GM23248 (cell line): ENCODE data around the gene SLC2A5. TPM values are rescaled to one million over a fixed set of nuclear protein-coding genes. Genes with fewer than 3 reads are reported as not detected.

ENCODE experiments used
- DNase-seq: peaks from one replicate; pipeline ENCODE4 v3.0.0-alpha.2; 2015
- H2AFZ ChIP-seq: fragments of 200-600 bp; sonication (generic); 2 replicates; pipeline ENCODE4 v1.6.1; 2016; ENCODE audit warnings: antibody characterized with exemption
- H3F3A ChIP-seq: fragments of 200-600 bp; sonication (generic); 2 replicates; pipeline ENCODE4 v1.6.1; 2016; ENCODE audit warnings: mild to moderate bottlenecking, antibody characterized with exemption, mixed run types; ENCODE audit not compliant: insufficient read depth
- H3K27ac ChIP-seq: fragments of 200-600 bp; sonication (generic); 2 replicates; pipeline ENCODE4 v1.5.1; 2016; ENCODE audit warnings: mild to moderate bottlenecking
- H3K27me3 ChIP-seq: fragments of 200-600 bp; sonication (generic); replicated peaks from 2 replicates; pipeline ENCODE4 v1.6.1; 2016; ENCODE audit warnings: mild to moderate bottlenecking; ENCODE audit not compliant: insufficient read depth
- H3K36me3 ChIP-seq: fragments of 200-600 bp; sonication (generic); 2 replicates; pipeline ENCODE4 v1.6.1; 2016; ENCODE audit warnings: low read depth, mild to moderate bottlenecking
- H3K4me1 ChIP-seq: fragments of 200-600 bp; sonication (generic); 2 replicates; pipeline ENCODE4 v1.6.1; 2016; ENCODE audit warnings: mild to moderate bottlenecking; ENCODE audit not compliant: insufficient read depth
- H3K4me2 ChIP-seq: fragments of 200-600 bp; sonication (generic); one replicate; pipeline ENCODE4 v1.6.1; 2016; ENCODE audit warnings: mild to moderate bottlenecking; ENCODE audit not compliant: unreplicated experiment
- H3K4me3 ChIP-seq: fragments of 200-600 bp; sonication (generic); 2 replicates; pipeline ENCODE4 v1.5.1; 2016; ENCODE audit warnings: mild to moderate bottlenecking
- H3K79me2 ChIP-seq: fragments of 200-600 bp; sonication (generic); 2 replicates; pipeline ENCODE4 v1.6.1; 2016; ENCODE audit warnings: mild to moderate bottlenecking; ENCODE audit not compliant: insufficient read depth
- H3K9ac ChIP-seq: fragments of 200-600 bp; sonication (generic); 2 replicates; pipeline ENCODE4 v1.6.1; 2016; ENCODE audit warnings: mild to moderate bottlenecking
- H3K9me2 ChIP-seq: fragments of 200-600 bp; sonication (generic); 2 replicates; pipeline ENCODE4 v1.6.1; 2016; ENCODE audit warnings: mixed run types, mild to moderate bottlenecking, moderate library complexity; ENCODE audit not compliant: insufficient read depth
- H3K9me3 ChIP-seq: fragments of 200-600 bp; sonication (generic); one replicate; pipeline ENCODE4 v1.6.1; 2017; ENCODE audit warnings: low read depth
- H4K20me1 ChIP-seq: fragments of 200-600 bp; sonication (generic); 2 replicates; pipeline ENCODE4 v1.6.0; 2016; ENCODE audit not compliant: insufficient read depth
- EZH2 ChIP-seq: fragments of 200-600 bp; sonication (generic); IDR thresholded peaks from 2 replicates; pipeline ENCODE4 v1.6.1; 2018; ENCODE audit warnings: antibody characterized with exemption, mild to moderate bottlenecking; ENCODE audit not compliant: insufficient read depth, poor library complexity, severe bottlenecking
- EZH2phosphoT487 ChIP-seq: fragments of 200-600 bp; sonication (generic); IDR thresholded peaks from 2 replicates; pipeline ENCODE4 v1.6.1; 2018; ENCODE audit warnings: antibody characterized with exemption, moderate library complexity, mild to moderate bottlenecking, low read depth; ENCODE audit not compliant: insufficient read depth
- WGBS, 2 experiments: methylation state at CpG; one replicate each; pipeline ENCODE4 v1.1.6; 2015 to 2017; ENCODE audit warnings: low lambda C conversion rate in 2 of 2, low coverage in 1 of 2; ENCODE audit errors: missing lambda C conversion rate in 2 of 2; 5-methylcytosine and 5-hydroxymethylcytosine counted together
- in situ Hi-C: fragments of 300-500 bp; cut with MboI; formaldehyde crosslinking; loops from 2 replicates; pipeline ENCODE4 v1.15.0; 2020
- polyA plus RNA-seq: library from polyadenylated mRNA; unstranded; fragments of >200 nt; fragmentation: Nextera tagmentation; extraction: Ambion mirVana; gene quantifications from 2 replicates; pipeline ENCODE4 v1.2.1, GENCODE V29; 2016
- total RNA-seq: library from RNA; depleted of rRNA; stranded (reverse); fragments of >200 nt; shearing (Covaris generic); gene quantifications from 2 replicates; pipeline ENCODE4 v1.2.3, GENCODE V29; 2014

Gene SLC2A5
- total and polyA plus RNA-seq, 2 experiments from 2014 or later: 0.29 to 0.54 TPM

DNA sequence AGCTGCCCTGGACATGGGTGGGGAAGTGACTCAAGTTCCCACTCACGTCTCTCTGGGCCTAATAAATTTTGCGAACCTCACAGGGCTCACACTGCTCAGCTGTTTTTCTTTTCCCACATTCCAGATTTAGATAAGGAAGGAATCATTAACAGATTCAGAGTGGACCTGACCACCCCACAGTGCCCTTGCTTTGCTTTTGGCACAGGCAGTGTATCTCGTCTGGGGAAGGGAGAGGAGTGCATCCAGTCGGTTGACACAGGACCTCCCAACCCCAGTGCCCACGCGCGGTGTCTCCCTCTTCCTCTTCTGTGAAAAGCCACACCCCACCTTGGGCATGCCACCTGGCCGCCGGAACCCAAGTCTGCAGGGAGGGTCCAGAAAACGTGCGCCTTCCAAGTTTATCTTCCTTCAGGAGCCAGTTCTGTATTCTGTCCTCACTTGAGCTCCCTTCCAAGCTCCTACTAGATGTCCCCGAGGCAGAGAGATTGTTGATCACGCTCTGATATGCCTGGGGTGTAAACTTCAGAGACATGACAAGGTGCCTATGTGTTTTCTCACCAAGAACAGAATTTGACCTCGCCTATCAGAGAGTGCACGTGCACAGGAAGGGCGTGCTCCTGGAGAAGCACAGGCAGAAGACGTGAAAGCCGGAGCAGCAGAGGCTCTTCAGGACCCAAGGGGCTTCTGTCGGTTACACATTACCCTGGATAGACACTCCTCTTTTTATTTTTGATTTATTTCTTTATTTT is 9.5 kb upstream of the SLC2A5 start:
- Histone ChIP-seq H3K79me2 (no peaks in the 10 kb centered on the region), H3K9ac (no peak overlapping the region), H3K4me3 (no peak overlapping the region), H3K9me3 (no peaks in the 10 kb centered on the region), H3K36me3 (no peaks in the 10 kb centered on the region), H3K4me2 (no peak overlapping the region), H3F3A (peaks cover 9% of the 10 kb centered on the region; the same call in 1 of the 2 replicates), H3K27me3 (peaks cover 8% of the 10 kb centered on the region; the same call in 1 of the 2 replicates), H4K20me1 (no peaks in the 10 kb centered on the region), H3K4me1 (peaks cover 5% of the 10 kb centered on the region; the same call in 1 of the 2 replicates), H3K27ac (no peak overlapping the region), H2AFZ (no peak overlapping the region), H3K9me2 (no peaks in the 10 kb centered on the region)
- 81% methylated on average over 19 of the region's 19 CpGs for WGBS, 2 experiments
- in situ Hi-C loops: no loop called here
- no peak for DNase-seq
- no peak for TF ChIP-seq EZH2phosphoT487
- no peak for TF ChIP-seq EZH2

DNA sequence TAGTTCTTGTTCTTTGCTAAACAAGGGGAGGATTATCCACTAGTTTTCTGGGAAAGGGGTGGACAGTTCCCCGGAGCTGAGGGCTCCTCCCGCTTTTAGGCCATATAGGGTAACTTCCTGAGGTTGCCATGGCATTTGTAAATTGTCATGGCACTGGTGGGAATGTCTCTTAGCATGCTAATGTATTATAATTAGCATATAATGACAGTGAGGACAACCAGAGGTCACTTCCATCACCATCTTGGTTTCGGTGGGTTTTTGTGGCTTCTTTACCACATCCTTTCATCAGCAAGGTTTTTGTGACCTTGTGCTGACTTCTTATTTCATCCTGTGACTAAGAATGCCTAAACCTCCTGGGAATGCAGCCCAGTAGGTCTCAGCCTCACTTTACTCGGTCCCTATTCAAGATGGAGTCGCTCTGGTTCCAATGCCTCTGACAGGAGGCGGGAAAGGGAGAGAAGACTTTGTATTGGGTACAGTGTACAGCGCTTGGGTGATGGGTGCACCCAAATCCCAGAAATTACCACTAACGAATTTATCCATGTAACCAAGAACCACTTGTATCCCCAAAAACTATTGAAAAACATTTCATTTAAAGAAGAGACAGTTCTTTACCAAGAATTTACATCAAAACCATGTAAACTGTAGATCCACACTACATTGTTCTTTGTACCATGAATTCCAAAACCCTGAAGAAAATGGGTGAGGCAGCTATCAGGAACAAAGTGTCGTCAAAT is 8.7 kb upstream of the SLC2A5 start:
- Histone ChIP-seq H3K36me3 (no peaks in the 10 kb centered on the region), H3F3A (peaks cover 9% of the 10 kb centered on the region; the same call in 1 of the 2 replicates), H2AFZ (no peak overlapping the region), H3K27me3 (peaks cover 8% of the 10 kb centered on the region; the same call in 1 of the 2 replicates), H3K4me2 (no peak overlapping the region), H3K79me2 (no peaks in the 10 kb centered on the region), H3K4me3 (no peak overlapping the region), H3K9me2 (no peaks in the 10 kb centered on the region), H4K20me1 (no peaks in the 10 kb centered on the region), H3K9ac (no peak overlapping the region), H3K4me1 (peaks cover 5% of the 10 kb centered on the region; the same call in 1 of the 2 replicates), H3K27ac (no peak overlapping the region), H3K9me3 (no peaks in the 10 kb centered on the region)
- in situ Hi-C loops: no loop called here
- TF ChIP-seq EZH2phosphoT487 (no peak), EZH2 (no peak)
- peak; percentile 31 for DNase-seq
- 68 to 70% methylated on average over 9 of the region's 9 CpGs for WGBS, 2 experiments

DNA sequence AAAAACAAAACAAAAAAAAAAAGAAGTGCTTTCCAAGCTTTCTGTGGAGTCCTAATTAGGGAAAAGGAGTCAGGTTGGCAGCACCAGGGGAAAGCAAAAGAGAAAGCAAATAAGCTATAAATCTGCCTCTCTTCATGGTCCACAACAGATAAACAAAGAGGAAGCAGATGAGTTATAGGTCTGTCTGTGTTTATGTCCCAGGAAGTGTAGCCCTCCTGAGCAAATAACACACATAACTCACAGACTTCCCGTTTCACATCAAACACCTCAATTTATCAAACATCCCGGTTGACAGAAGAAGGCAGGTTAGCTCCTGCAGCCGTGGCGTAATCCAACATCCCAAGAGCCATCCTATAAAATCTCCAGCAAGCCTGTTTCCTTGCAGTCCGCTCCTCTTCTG is 5.6 kb upstream of the SLC2A5 start:
- H3K27me3 ChIP-seq: peaks cover 8% of the 10 kb centered on the region; the same call in 1 of the 2 replicates
- in situ Hi-C loops: no loop called here
- no peak overlapping the region for H3K4me3 ChIP-seq
- no peak for DNase-seq
- H2AFZ ChIP-seq: no peak overlapping the region
- H4K20me1 ChIP-seq: no peaks in the 10 kb centered on the region
- 60 to 62% methylated on average over 5 of the region's 5 CpGs for WGBS, 2 experiments
- peaks cover 9% of the 10 kb centered on the region; the same call in 1 of the 2 replicates for H3F3A ChIP-seq
- H3K36me3 ChIP-seq: no peaks in the 10 kb centered on the region
- no peak for TF ChIP-seq EZH2phosphoT487
- H3K9me3 ChIP-seq: no peaks in the 10 kb centered on the region
- H3K9ac ChIP-seq: no peak overlapping the region
- no peaks in the 10 kb centered on the region for H3K9me2 ChIP-seq
- no peaks in the 10 kb centered on the region for H3K79me2 ChIP-seq
- H3K27ac ChIP-seq: no peak overlapping the region
- H3K4me1 ChIP-seq: peaks cover 5% of the 10 kb centered on the region; the same call in 1 of the 2 replicates
- no peak overlapping the region for H3K4me2 ChIP-seq

DNA sequence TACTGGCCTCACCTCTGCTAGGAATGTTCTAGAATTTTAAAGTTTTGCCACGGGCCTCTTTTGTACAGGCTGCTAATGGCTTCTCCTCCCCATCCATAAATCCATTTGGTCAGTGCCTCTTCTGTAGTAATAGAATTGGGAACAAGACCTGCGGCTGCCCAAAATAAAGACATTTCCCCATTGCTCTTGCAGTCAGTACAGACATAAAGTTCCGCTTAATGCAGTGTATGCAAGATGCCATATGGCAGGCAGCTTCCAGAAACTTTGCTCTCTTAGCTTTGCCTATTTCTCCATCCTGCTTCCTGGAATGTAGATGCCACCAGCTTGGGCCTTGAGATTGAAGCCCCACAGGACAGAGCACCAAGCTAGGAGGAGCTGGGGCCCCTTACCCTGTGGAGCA is 3.7 kb upstream of the SLC2A5 start:
- in situ Hi-C loops: no loop called here
- peaks cover 12% of the 10 kb centered on the region for H3F3A ChIP-seq
- peaks cover 8% of the 10 kb centered on the region; the same call in 1 of the 2 replicates for H3K27me3 ChIP-seq
- no peak overlapping the region for H3K4me3 ChIP-seq
- DNase-seq: no peak
- no peak overlapping the region for H3K4me2 ChIP-seq
- no peaks in the 10 kb centered on the region for H3K9me2 ChIP-seq
- no peaks in the 10 kb centered on the region for H4K20me1 ChIP-seq
- no peak for TF ChIP-seq EZH2
- TF ChIP-seq EZH2phosphoT487: no peak
- no peaks in the 10 kb centered on the region for H3K9me3 ChIP-seq
- H3K79me2 ChIP-seq: no peaks in the 10 kb centered on the region
- no peak overlapping the region for H2AFZ ChIP-seq
- H3K27ac ChIP-seq: no peak overlapping the region
- 98 to 99% methylated on average over 3 of the region's 3 CpGs for WGBS, 2 experiments
- no peaks in the 10 kb centered on the region for H3K36me3 ChIP-seq
- peaks cover 17% of the 10 kb centered on the region for H3K4me1 ChIP-seq
- no peak overlapping the region for H3K9ac ChIP-seq
